Liver (tissue), 9 donors: ENCODE measurements around the gene NPR2. TPM values are rescaled to one million over a fixed set of nuclear protein-coding genes. Genes with fewer than 3 reads are reported as not detected.
A peak's percentile ranks its signal among the peaks of the same experiment; 100 is the strongest.

Source experiments
- DNase-seq: peaks from one replicate; pipeline ENCODE4 v3.0.0-alpha.2; 2017; ENCODE audit warnings: low spot score
- H3K27ac ChIP-seq, 2 donors: one replicate each; pipeline ENCODE4 v1.7.0; 2013; ENCODE audit warnings: inconsistent platforms in 2 of 2, low read length in 2 of 2, control low read depth in 1 of 2, low read depth in 1 of 2, mild to moderate bottlenecking in 1 of 2
- H3K27me3 ChIP-seq, 4 donors: one replicate each; pipeline versions ENCODE4 v1.6.1 to v1.7.0; 2013; ENCODE audit warnings: low read length in 3 of 4, inconsistent platforms in 1 of 4, mild to moderate bottlenecking in 1 of 4, moderate library complexity in 1 of 4; ENCODE audit not compliant: control insufficient read depth in 4 of 4, insufficient read depth in 4 of 4
- H3K36me3 ChIP-seq, 4 donors: one replicate each; pipeline versions ENCODE4 v1.6.1 to v1.7.0; 2013; ENCODE audit warnings: low read length in 3 of 4, mild to moderate bottlenecking in 3 of 4, low read depth in 1 of 4, moderate library complexity in 1 of 4; ENCODE audit not compliant: control insufficient read depth in 4 of 4, insufficient read depth in 3 of 4
- H3K4me1 ChIP-seq, 4 donors: one replicate each; pipeline versions ENCODE4 v1.6.1 to v1.7.0; 2013; ENCODE audit warnings: low read length in 3 of 4, mild to moderate bottlenecking in 3 of 4, moderate library complexity in 1 of 4; ENCODE audit not compliant: control insufficient read depth in 4 of 4, insufficient read depth in 4 of 4
- H3K4me3 ChIP-seq, 3 donors: one replicate each; pipeline versions ENCODE4 v1.6.1 to v1.7.0; 2013; ENCODE audit warnings: low read length in 3 of 3, control low read depth in 1 of 3, low read depth in 1 of 3, mild to moderate bottlenecking in 1 of 3
- H3K9ac ChIP-seq, 2 donors: one replicate each; pipeline ENCODE4 v1.7.0; 2013; ENCODE audit warnings: low read length in 2 of 2, mild to moderate bottlenecking in 2 of 2, moderate library complexity in 2 of 2, control low read depth in 1 of 2, low read depth in 1 of 2
- H3K9me3 ChIP-seq, 4 donors: one replicate each; pipeline versions ENCODE4 v1.6.1 to v1.7.0; 2013; ENCODE audit warnings: low read length in 3 of 4; ENCODE audit not compliant: control insufficient read depth in 4 of 4
- EGR1 ChIP-seq, 2 donors: IDR thresholded peaks; 2 replicates each; pipeline ENCODE4 v1.6.1; 2016 to 2018; ENCODE audit warnings: antibody characterized with exemption in 2 of 2, low read depth in 2 of 2
- FOXA1 ChIP-seq: IDR thresholded peaks from 2 replicates; pipeline ENCODE4 v1.6.1; 2016; ENCODE audit warnings: antibody characterized with exemption
- FOXA2 ChIP-seq: IDR thresholded peaks from 2 replicates; pipeline ENCODE4 v1.6.1; 2016; ENCODE audit warnings: antibody characterized with exemption
- GABPA ChIP-seq, 2 donors: IDR thresholded peaks in 1 of 2; conservative IDR thresholded peaks in 1 of 2; 2 replicates each; pipeline ENCODE4 v1.6.1; 2016; ENCODE audit warnings: antibody characterized with exemption in 2 of 2, mild to moderate bottlenecking in 1 of 2, moderate library complexity in 1 of 2
- HNF4A ChIP-seq, 2 donors: conservative IDR thresholded peaks; 2 replicates each; pipeline ENCODE4 v1.6.1; 2016; ENCODE audit warnings: antibody characterized with exemption in 2 of 2, mild to moderate bottlenecking in 2 of 2
- HNF4G ChIP-seq: IDR thresholded peaks from 2 replicates; pipeline ENCODE4 v1.6.1; 2016; ENCODE audit warnings: antibody characterized with exemption
- JUND ChIP-seq, 2 donors: IDR thresholded peaks; 2 replicates each; pipeline ENCODE4 v1.6.1; 2016; ENCODE audit warnings: antibody characterized with exemption in 2 of 2
- NR2F2 ChIP-seq: IDR thresholded peaks from 2 replicates; pipeline ENCODE4 v1.6.1; 2016; ENCODE audit warnings: antibody characterized with exemption
- RAD21 ChIP-seq, 2 donors: IDR thresholded peaks; 2 replicates each; pipeline ENCODE4 v1.6.1; 2016; ENCODE audit warnings: antibody characterized with exemption in 2 of 2, mild to moderate bottlenecking in 2 of 2
- RXRA ChIP-seq, 2 donors: IDR thresholded peaks; 2 replicates each; pipeline ENCODE4 v1.6.1; 2017 to 2018; ENCODE audit warnings: antibody characterized with exemption in 2 of 2, mild to moderate bottlenecking in 1 of 2
- SP1 ChIP-seq: IDR thresholded peaks from 2 replicates; pipeline ENCODE4 v1.6.1; 2018; ENCODE audit warnings: antibody characterized with exemption, mild to moderate bottlenecking
- TAF1 ChIP-seq: conservative IDR thresholded peaks from 2 replicates; pipeline ENCODE4 v1.6.1; 2016; ENCODE audit warnings: antibody characterized with exemption, mild to moderate bottlenecking
- YY1 ChIP-seq: IDR thresholded peaks from 2 replicates; pipeline ENCODE4 v1.6.1; 2016; ENCODE audit warnings: antibody characterized with exemption, mild to moderate bottlenecking
- ZBTB33 ChIP-seq: IDR thresholded peaks from 2 replicates; pipeline ENCODE4 v1.6.1; 2016; ENCODE audit warnings: antibody characterized with exemption
- WGBS: extraction: QIAGEN DNeasy Blood & Tissue Kit; methylation state at CpG from one replicate; pipeline ENCODE4 v1.1.7; 2013; 5-methylcytosine and 5-hydroxymethylcytosine counted together
- polyA plus RNA-seq, 2 donors: library from polyadenylated mRNA; stranded (reverse) in 1 of 2; unstranded in 1 of 2; fragments of 200-250 nt in 1 of 2; fragments of >200 nt in 1 of 2; fragmentation: Nextera tagmentation in 1 of 2; extraction: Ambion mirVana in 1 of 2; gene quantifications; one replicate each; pipeline versions ENCODE4 v1.2.1 to v1.2.3, GENCODE V29; 2013 to 2015
- total RNA-seq, 2 donors: library from RNA; depleted of rRNA; stranded (reverse); fragments of >200 nt; gene quantifications; one replicate each; pipeline ENCODE4 v1.2.3, GENCODE V29; 2014
- TF ChIP-seq, protein P1 (sequence below): IDR thresholded peaks from 2 replicates; pipeline ENCODE4 v1.6.1; 2016; ENCODE audit warnings: antibody characterized with exemption, mild to moderate bottlenecking
- TF ChIP-seq, protein P2 (sequence below): IDR thresholded peaks from 2 replicates; pipeline ENCODE4 v1.6.1; 2016; ENCODE audit warnings: antibody characterized with exemption
- TF ChIP-seq, protein P3 (sequence below): IDR thresholded peaks from 2 replicates; pipeline ENCODE4 v1.6.1; 2016; ENCODE audit warnings: antibody characterized with exemption
- TF ChIP-seq, protein P4 (sequence below): fragments of 150-350 bp; IDR thresholded peaks from 2 replicates; pipeline ENCODE4 v1.5.1; 2017; ENCODE audit warnings: improper control_type of control experiment, low read depth, low read length; ENCODE audit not compliant: missing input control
- donor health status: healthy.
- donor health status: healthy.
- donor health status: healthy.
- donor health status: healthy.
- donor health status: healthy.

Gene NPR2
- total and polyA plus RNA-seq, 4 donors = 8.6 to 17.1 (median 11.2) TPM

DNA sequence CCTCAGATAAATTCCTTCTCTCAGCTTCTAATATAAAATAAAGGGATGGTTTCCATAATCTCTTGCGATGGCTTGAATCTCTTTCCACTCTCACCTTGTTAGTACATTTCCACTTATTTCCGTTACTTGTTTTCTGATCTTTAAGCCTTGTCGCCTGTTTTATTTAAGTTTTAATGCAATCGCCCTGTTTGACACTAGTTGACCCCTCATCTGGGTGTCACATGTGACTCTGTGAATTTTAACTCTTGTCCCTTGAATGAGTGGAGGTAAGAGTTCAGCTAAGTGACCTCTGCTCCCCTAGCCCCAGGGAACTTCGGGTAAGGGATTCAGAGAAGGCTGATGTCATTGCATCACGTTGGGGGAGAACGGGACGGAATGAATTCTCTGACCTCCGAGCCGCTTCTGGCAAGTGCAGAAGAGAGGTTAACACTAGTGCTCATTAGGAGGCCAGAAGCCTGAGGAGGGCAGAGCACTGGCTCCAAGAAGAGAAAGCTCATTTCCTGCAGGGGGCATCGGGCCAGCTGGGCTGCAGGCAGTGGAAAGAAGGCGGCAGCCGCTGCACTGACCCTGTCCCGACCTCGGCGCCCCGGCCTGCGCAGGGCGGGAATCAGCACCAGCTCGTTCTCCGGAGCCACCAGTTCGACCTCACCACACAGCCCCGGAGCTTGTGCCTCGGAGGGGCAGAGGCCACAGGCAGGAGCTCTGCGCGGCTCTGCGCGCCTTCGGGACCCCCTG lies 22.9 kb downstream of the NPR2 start (continued):
- TF ChIP-seq, protein P1, sequence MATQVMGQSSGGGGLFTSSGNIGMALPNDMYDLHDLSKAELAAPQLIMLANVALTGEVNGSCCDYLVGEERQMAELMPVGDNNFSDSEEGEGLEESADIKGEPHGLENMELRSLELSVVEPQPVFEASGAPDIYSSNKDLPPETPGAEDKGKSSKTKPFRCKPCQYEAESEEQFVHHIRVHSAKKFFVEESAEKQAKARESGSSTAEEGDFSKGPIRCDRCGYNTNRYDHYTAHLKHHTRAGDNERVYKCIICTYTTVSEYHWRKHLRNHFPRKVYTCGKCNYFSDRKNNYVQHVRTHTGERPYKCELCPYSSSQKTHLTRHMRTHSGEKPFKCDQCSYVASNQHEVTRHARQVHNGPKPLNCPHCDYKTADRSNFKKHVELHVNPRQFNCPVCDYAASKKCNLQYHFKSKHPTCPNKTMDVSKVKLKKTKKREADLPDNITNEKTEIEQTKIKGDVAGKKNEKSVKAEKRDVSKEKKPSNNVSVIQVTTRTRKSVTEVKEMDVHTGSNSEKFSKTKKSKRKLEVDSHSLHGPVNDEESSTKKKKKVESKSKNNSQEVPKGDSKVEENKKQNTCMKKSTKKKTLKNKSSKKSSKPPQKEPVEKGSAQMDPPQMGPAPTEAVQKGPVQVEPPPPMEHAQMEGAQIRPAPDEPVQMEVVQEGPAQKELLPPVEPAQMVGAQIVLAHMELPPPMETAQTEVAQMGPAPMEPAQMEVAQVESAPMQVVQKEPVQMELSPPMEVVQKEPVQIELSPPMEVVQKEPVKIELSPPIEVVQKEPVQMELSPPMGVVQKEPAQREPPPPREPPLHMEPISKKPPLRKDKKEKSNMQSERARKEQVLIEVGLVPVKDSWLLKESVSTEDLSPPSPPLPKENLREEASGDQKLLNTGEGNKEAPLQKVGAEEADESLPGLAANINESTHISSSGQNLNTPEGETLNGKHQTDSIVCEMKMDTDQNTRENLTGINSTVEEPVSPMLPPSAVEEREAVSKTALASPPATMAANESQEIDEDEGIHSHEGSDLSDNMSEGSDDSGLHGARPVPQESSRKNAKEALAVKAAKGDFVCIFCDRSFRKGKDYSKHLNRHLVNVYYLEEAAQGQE = peak; percentile 95

GRCh38 chr9:35814841-35815543 lies 23.6 kb downstream of the NPR2 start, which contains the start of gene HINT2:
Gene HINT2 (minus strand): TSS chr9:35815042. CDS start chr9:35814979, 63 bp downstream.
- Histone ChIP-seq H3K27ac (peak within 1 kb of the TSS; percentile 95 to 100), H3K9ac (peak within 1 kb of the TSS; percentile 87 to 91), H3K4me1 (peaks cover 16 to 42% (median 35%) of the 10 kb centered on the region in 4 donors), H3K36me3 (no peaks in the 10 kb centered on the region), H3K4me3 (peak within 1 kb of the TSS; percentile 67 to 82 (median 79)), H3K9me3 (no peaks in the 10 kb centered on the region), H3K27me3 (no peaks in the 10 kb centered on the region)
- DNase-seq = peak; percentile 98
- under 1% methylated on average over 52 of the region's 52 CpGs for WGBS
- TF ChIP-seq RXRA (IDR thresholded peaks at IDR 0.05) = peak; percentile 50 to 66
- no peak for TF ChIP-seq JUND (IDR thresholded peaks at IDR 0.05)
- TF ChIP-seq GABPA (IDR thresholded peaks at IDR 0.05 in 1 of 2, conservative IDR thresholded peaks at IDR 0.05 in 1 of 2) = peak in 1 of 2 donors; percentile 11
- peak; percentile 96 for TF ChIP-seq SP1
- peak in 1 of 2 donors; percentile 15 for TF ChIP-seq RAD21 (IDR thresholded peaks at IDR 0.05)
- TF ChIP-seq, protein P2, sequence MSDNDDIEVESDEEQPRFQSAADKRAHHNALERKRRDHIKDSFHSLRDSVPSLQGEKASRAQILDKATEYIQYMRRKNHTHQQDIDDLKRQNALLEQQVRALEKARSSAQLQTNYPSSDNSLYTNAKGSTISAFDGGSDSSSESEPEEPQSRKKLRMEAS = peak; percentile 16
- TF ChIP-seq FOXA1 = peak; percentile 27
- TF ChIP-seq YY1 = peak; percentile 97
- no peak for TF ChIP-seq FOXA2
- TF ChIP-seq HNF4G = no peak
- TF ChIP-seq, protein P3, sequence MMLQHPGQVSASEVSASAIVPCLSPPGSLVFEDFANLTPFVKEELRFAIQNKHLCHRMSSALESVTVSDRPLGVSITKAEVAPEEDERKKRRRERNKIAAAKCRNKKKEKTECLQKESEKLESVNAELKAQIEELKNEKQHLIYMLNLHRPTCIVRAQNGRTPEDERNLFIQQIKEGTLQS = no peak
- TF ChIP-seq ZBTB33 = peak; percentile 88
- TF ChIP-seq, protein P4, sequence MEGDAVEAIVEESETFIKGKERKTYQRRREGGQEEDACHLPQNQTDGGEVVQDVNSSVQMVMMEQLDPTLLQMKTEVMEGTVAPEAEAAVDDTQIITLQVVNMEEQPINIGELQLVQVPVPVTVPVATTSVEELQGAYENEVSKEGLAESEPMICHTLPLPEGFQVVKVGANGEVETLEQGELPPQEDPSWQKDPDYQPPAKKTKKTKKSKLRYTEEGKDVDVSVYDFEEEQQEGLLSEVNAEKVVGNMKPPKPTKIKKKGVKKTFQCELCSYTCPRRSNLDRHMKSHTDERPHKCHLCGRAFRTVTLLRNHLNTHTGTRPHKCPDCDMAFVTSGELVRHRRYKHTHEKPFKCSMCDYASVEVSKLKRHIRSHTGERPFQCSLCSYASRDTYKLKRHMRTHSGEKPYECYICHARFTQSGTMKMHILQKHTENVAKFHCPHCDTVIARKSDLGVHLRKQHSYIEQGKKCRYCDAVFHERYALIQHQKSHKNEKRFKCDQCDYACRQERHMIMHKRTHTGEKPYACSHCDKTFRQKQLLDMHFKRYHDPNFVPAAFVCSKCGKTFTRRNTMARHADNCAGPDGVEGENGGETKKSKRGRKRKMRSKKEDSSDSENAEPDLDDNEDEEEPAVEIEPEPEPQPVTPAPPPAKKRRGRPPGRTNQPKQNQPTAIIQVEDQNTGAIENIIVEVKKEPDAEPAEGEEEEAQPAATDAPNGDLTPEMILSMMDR = no peak
- TF ChIP-seq NR2F2 = no peak
- peak; percentile 71 to 75 for TF ChIP-seq EGR1 (IDR thresholded peaks at IDR 0.05; ENCODE audit: low read depth in 2 of 2)
- TF ChIP-seq HNF4A (conservative IDR thresholded peaks at IDR 0.05) = peak; percentile 31 to 53
- TF ChIP-seq TAF1 = peak; percentile 88
- TF ChIP-seq, protein P1 = peak; percentile 58
